WTC11 (cell line): ENCODE measurements around the gene SKA2. TPM values are rescaled to one million over a fixed set of nuclear protein-coding genes. Genes with fewer than 3 reads are reported as not detected.

Source experiments
- AR ChIP-seq: fragments of 250-450 bp; sonication (Bioruptor Pico); IDR thresholded peaks from 2 replicates; pipeline ENCODE4 v1.9.0; 2021; ENCODE audit warnings: mild to moderate bottlenecking
- ATF3 ChIP-seq: sonication (generic); formaldehyde crosslinking; conservative IDR thresholded peaks from 2 replicates; pipeline ENCODE4 v1.8.1; 2022; ENCODE audit warnings: mild to moderate bottlenecking, missing genetic modification reagents
- ATF6 ChIP-seq: sonication (generic); formaldehyde crosslinking; IDR thresholded peaks from 2 replicates; pipeline ENCODE4 v1.8.1; 2023; ENCODE audit warnings: mild to moderate bottlenecking, missing genetic modification reagents
- FOXJ3 ChIP-seq: sonication (generic); formaldehyde crosslinking; IDR thresholded peaks from 2 replicates; pipeline ENCODE4 v1.9.0; 2021; ENCODE audit warnings: missing genetic modification reagents, mild to moderate bottlenecking, borderline replicate concordance
- GRHL2 ChIP-seq: fragments of 250-450 bp; sonication (Bioruptor Pico); IDR thresholded peaks from 2 replicates; pipeline ENCODE4 v1.8.0; 2022; ENCODE audit warnings: mild to moderate bottlenecking, moderate library complexity; ENCODE audit not compliant: insufficient replicate concordance, severe bottlenecking
- TEAD1 ChIP-seq: sonication (generic); formaldehyde crosslinking; IDR thresholded peaks from 2 replicates; pipeline ENCODE4 v1.8.0; 2022; ENCODE audit warnings: mild to moderate bottlenecking, missing genetic modification reagents
- ZNF425 ChIP-seq: fragments of 250-450 bp; sonication (Bioruptor Pico); conservative IDR thresholded peaks from 2 replicates; pipeline ENCODE4 v1.9.0; 2021; ENCODE audit warnings: mild to moderate bottlenecking
- microRNA-seq: library from miRNA; unstranded; fragments of <30 nt; microRNA quantifications from one replicate; pipeline ENCODE4 v1.2.0, GENCODE V29; 2022; ENCODE audit warnings: borderline number of aligned reads
- total RNA-seq: library from RNA; stranded (reverse); gene quantifications from 3 replicates; pipeline ENCODE4 v1.2.3, GENCODE V29; 2021

SKA2 gene
- total RNA-seq, 1 experiment from 2014 or later, result 80.0 TPM

DNA sequence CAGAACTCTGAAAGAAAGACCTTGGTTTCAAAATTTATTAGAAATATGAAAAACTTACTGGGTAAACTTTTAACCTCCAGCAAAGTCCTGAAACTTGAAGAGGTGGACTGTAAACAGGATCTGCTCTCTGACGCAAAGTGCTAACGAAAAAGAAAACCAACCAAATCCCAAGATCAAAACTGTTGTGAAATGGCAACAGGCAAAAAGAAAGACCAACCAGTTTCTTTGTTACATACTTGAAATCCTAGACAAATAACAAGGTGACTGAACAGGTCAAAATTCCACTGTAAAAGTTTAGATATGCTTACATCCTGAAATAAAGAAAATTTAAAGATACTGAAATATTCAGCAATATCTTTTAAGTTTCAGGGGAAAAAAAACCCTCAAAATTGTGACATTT lies 92.5 kb downstream of the SKA2 start (continued):
- TF ChIP-seq ATF3 (CRISPR knock-in tag) (no peak), ATF6 (CRISPR knock-in tag) (no peak), ZNF425 (CRISPR knock-in tag) (no peak), AR (CRISPR knock-in tag) (no peak), FOXJ3 (CRISPR knock-in tag) (no peak), TEAD1 (CRISPR knock-in tag) (no peak), GRHL2 (CRISPR knock-in tag) (no peak)
- TF ChIP-seq, all 79 proteins: peak for 0

Small RNA genes within 50 kb of the gene (microRNA-seq; reads per million reads assigned to microRNA genes)
- gene MIR301A (28.6 reads per million, percentile 45 among the genes with 10 or more reads in this experiment), gene MIR454 (590 reads per million, percentile 85 among the genes with 10 or more reads in this experiment)

Other genes starting within 250 kb of the SKA2 start
- gene TRIM37, start 48.3 kb downstream of the SKA2 start, total RNA-seq, result 62.3 to 67.2 TPM (median 65.1 TPM) in 3 replicates
- 70.3 to 90.4 TPM (median 70.5 TPM) in 3 replicates for gene PRR11, start 560 bp upstream of the SKA2 start, total RNA-seq
- 16.2 to 18.7 TPM (median 18.5 TPM) in 3 replicates for gene SMG8, start 54.8 kb upstream of the SKA2 start, total RNA-seq
- 6.0 to 7.1 TPM (median 6.4 TPM) in 3 replicates for gene GDPD1, start 65.3 kb upstream of the SKA2 start, total RNA-seq
- 2.2 to 3.1 TPM (median 2.5 TPM) in 3 replicates for gene YPEL2, start 176.5 kb upstream of the SKA2 start, total RNA-seq